ENCODE results near the gene STEAP2. TPM values are rescaled to one million over a fixed set of nuclear protein-coding genes. Genes with fewer than 3 reads are reported as not detected.

Gene STEAP2
- total and polyA plus RNA-seq, 2 of the 4 experiments (the other 2 are of a cell fraction): 1.8 to 3.9 TPM

DNA sequence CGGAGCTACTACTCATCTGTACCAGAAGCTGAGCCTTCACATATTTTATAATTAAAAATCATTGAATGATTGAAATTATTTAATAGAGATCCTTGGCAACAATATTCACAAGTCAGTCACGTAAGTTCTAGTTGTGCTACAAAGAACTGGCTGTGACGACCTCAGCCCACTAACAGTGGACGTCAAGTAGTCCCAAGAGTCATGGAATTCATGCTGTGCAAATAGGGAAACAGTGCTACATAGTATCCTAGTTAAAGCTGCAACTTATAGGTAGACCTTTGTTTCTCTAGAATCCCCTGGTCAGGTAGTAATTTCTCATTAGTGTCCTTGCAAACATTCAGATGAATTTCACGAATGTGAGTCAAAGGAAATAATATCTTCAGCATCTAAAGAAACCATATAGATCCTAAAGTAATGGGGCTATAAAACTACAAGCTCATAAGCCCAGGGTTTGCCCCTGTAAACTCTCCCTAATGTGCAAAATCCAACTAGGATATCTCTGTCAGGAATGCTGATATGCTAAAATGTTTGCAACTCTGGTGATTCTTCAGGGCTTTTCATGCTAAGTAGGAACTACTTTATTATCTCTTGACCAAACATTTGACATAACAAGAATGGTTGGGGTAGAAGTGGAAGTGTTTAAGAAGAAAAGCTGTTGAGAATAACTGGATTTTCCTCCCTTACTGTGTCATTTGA is 64.6 kb downstream of the STEAP2 start:
- Histone ChIP-seq H4K5ac (ENCODE audit: low read depth, low read length) (no peak overlapping the region), H2AK5ac (ENCODE audit: low read depth, low read length) (no peak overlapping the region), H2BK120ac (ENCODE audit: low read depth, low read length) (no peak overlapping the region), H3K4ac (ENCODE audit: low read depth, low read length) (no peak overlapping the region), H3K36me3 (ENCODE audit: control insufficient read depth, insufficient read depth, low read length) (no peaks in the 10 kb centered on the region), H3K9ac (ENCODE audit: low read depth, low read length) (no peak overlapping the region), H3K23ac (ENCODE audit: low read depth, low read length) (no peak overlapping the region), H3K14ac (replicated peaks; ENCODE audit: low read depth, low read length) (no peak overlapping the region), H4K8ac (ENCODE audit: low read depth in 2 of 2, low read length in 2 of 2) (no peak overlapping the region), H2BK15ac (ENCODE audit: low read depth, low read length) (no peak overlapping the region), H2AK9ac (replicated peaks; ENCODE audit: low read depth, low read length, poor library complexity) (no peak overlapping the region), H3K79me1 (ENCODE audit: low read depth in 1 of 2, low read length in 2 of 2) (no peaks in the 10 kb centered on the region), H3K18ac (ENCODE audit: low read depth, low read length) (no peak overlapping the region), H2BK20ac (ENCODE audit: low read depth, low read length) (no peak overlapping the region), H3K4me2 (ENCODE audit: low read depth, low read length) (no peak overlapping the region), H3K4me1 (ENCODE audit: control insufficient read depth, insufficient read depth, low read length) (no peaks in the 10 kb centered on the region), H3K9me1 (ENCODE audit: insufficient read depth, low read length) (no peaks in the 10 kb centered on the region), H4K20me1 (ENCODE audit: insufficient read depth, low read length) (no peaks in the 10 kb centered on the region), H3K56ac (ENCODE audit: extremely low read depth, insufficient read depth, low read length) (no peak overlapping the region), H4K91ac (ENCODE audit: insufficient read depth, low read depth, low read length) (no peak overlapping the region), H2AFZ (replicated peaks; ENCODE audit: low read length, poor library complexity) (no peak overlapping the region), H3K27me3 (ENCODE audit: control insufficient read depth, insufficient read depth, low read length) (no peaks in the 10 kb centered on the region), H3K9me3 (ENCODE audit: control insufficient read depth, insufficient read depth, low read length) (no peaks in the 10 kb centered on the region), H3K27ac (ENCODE audit: insufficient read depth, low read length) (no peak overlapping the region), H2BK5ac (ENCODE audit: low read depth, low read length, poor library complexity, severe bottlenecking) (no peak overlapping the region), H3K4me3 (ENCODE audit: insufficient read depth, low read depth, low read length) (no peak overlapping the region)
- in situ Hi-C loops (cut with MboI; ENCODE audit: low sequenced_read_pairs) (no loop called here), intact Hi-C loops (cut with micrococcal nuclease) (no loop called here), dilution Hi-C loops (cut with HindIII; ENCODE audit: low sequenced_read_pairs, unreplicated experiment) (no loop called here)
- ChIA-PET CTCF (no interaction called here), POLR2A (ENCODE audit: unreplicated experiment) (no interaction called here)
- ATAC-seq (ENCODE audit: low read depth): no peak
- no TSS peak for BruUV-seq (replicated peaks)
- 89% methylated on average over 3 of the region's 5 CpGs; no CpG with 5 or more reads in 1 of the 2 experiments for WGBS, 2 experiments (ENCODE audit: extremely low coverage in 2 of 2, insufficient read length in 1 of 2)
- TF ChIP-seq RCOR1 (IDR thresholded peaks at IDR 0.05; ENCODE audit: insufficient replicate concordance, low read length) (no peak), MAZ (IDR thresholded peaks at IDR 0.05; ENCODE audit: borderline replicate concordance, low read depth, low read length) (no peak)
- no peak for DNase-seq

Small RNA genes lying within 50 kb of the gene (microRNA-seq; reads per million reads assigned to microRNA genes)
- not detected for gene RF00019 (ENCODE audit: insufficient read depth, insufficient read length)

Small RNA genes lying within 50 kb of the gene (small RNA-seq; reads per million reads assigned to genes)
- gene RF00019: 0 reads per million in 5 experiments

Other genes with a start within 250 kb of the STEAP2 start
- gene STEAP1, start 57.3 kb upstream of the STEAP2 start, total RNA-seq (2012; rRNA removed): 3.9 and 5.8 TPM in 2 replicates
- 5.2 and 5.5 TPM in 2 replicates for gene STEAP1, start 57.3 kb upstream of the STEAP2 start, polyA plus RNA-seq (2012; rRNA removed)
- 0.72 and 1.7 TPM in 2 replicates for gene CFAP69, start 33.4 kb downstream of the STEAP2 start, total RNA-seq (2012; rRNA removed)
- gene CFAP69, start 33.4 kb downstream of the STEAP2 start, polyA plus RNA-seq (2012; rRNA removed): 0.50 and 0.86 TPM in 2 replicates
- not detected in 2 replicates for gene FAM237B, start 109.6 kb downstream of the STEAP2 start, total RNA-seq (2012; rRNA removed)
- gene FAM237B, start 109.6 kb downstream of the STEAP2 start, polyA plus RNA-seq (2012; rRNA removed): not detected in 2 replicates
- 11.5 and 25.3 TPM in 2 replicates for gene GTPBP10, start 135.0 kb downstream of the STEAP2 start, total RNA-seq (2012; rRNA removed)
- 9.8 and 12.8 TPM in 2 replicates for gene GTPBP10, start 135.0 kb downstream of the STEAP2 start, polyA plus RNA-seq (2012; rRNA removed)
- gene CLDN12, start 191.7 kb downstream of the STEAP2 start, total RNA-seq (2012; rRNA removed): 42.5 and 46.4 TPM in 2 replicates
- 33.4 and 34.5 TPM in 2 replicates for gene CLDN12, start 191.7 kb downstream of the STEAP2 start, polyA plus RNA-seq (2012; rRNA removed)

Measured in IMR-90 (cell line).